Measurements from ENCODE around the gene FTSJ3.

The FTSJ3 gene

GRCh38 chr17:63842540-63843386, 15.3 kb upstream of the FTSJ3 start, which contains the start of gene SMARCD2:
TSS of gene SMARCD2 (minus strand) at chr17:63842685. CDS start at chr17:63842674, 11 bp downstream.
- DNase-seq (ENCODE audit: low read depth), result peak; percentile 100

- no peak for DNase-seq (ENCODE audit: low read depth)
Measured at GRCh38 chr17:63842173-63842539, 14.7 kb upstream of the FTSJ3 start.

GRCh38 chr17:63841350-63842172, 14.1 kb upstream of the FTSJ3 start:
- DNase-seq (ENCODE audit: low read depth), result peak; percentile 54

GRCh38 chr17:63840591-63841349, 13.3 kb upstream of the FTSJ3 start:
- DNase-seq (ENCODE audit: low read depth), result no peak

GRCh38 chr17:63838631-63839171, 11.2 kb upstream of the FTSJ3 start:
- peak; percentile 84 for DNase-seq (ENCODE audit: low read depth)

GRCh38 chr17:63837962-63838600, 10.6 kb upstream of the FTSJ3 start:
- no peak for DNase-seq (ENCODE audit: low read depth)

GRCh38 chr17:63837480-63837879, 10.0 kb upstream of the FTSJ3 start:
- no peak for DNase-seq (ENCODE audit: low read depth)

GRCh38 chr17:63836811-63837210, 9.3 kb upstream of the FTSJ3 start:
- DNase-seq (ENCODE audit: low read depth), result no peak

GRCh38 chr17:63835167-63835720, 7.8 kb upstream of the FTSJ3 start:
- DNase-seq (ENCODE audit: low read depth), result no peak

GRCh38 chr17:63834431-63835166, 7.1 kb upstream of the FTSJ3 start:
- DNase-seq (ENCODE audit: low read depth), result peak; percentile 70

GRCh38 chr17:63833741-63834373, 6.4 kb upstream of the FTSJ3 start:
- DNase-seq (ENCODE audit: low read depth), result no peak

GRCh38 chr17:63833026-63833740, 5.7 kb upstream of the FTSJ3 start:
- DNase-seq (ENCODE audit: low read depth), result no peak

- no peak for DNase-seq (ENCODE audit: low read depth)
Measured at GRCh38 chr17:63832455-63832854, 5.0 kb upstream of the FTSJ3 start.

GRCh38 chr17:63832014-63832413, 4.6 kb upstream of the FTSJ3 start:
- DNase-seq (ENCODE audit: low read depth), result no peak

- no peak for DNase-seq (ENCODE audit: low read depth)
Measured at GRCh38 chr17:63831505-63831904, 4.0 kb upstream of the FTSJ3 start.

GRCh38 chr17:63830904-63831491, 3.5 kb upstream of the FTSJ3 start:
- DNase-seq (ENCODE audit: low read depth), result no peak

- no peak for DNase-seq (ENCODE audit: low read depth)
Measured at GRCh38 chr17:63830278-63830677, 2.8 kb upstream of the FTSJ3 start.

GRCh38 chr17:63828936-63829335, 1.5 kb upstream of the FTSJ3 start:
- DNase-seq (ENCODE audit: low read depth), result no peak

- no peak for DNase-seq (ENCODE audit: low read depth)
Measured at GRCh38 chr17:63827801-63828221, 348 bp upstream of the FTSJ3 start.

Data from iris pigment epithelial cell (primary cell).